ENCODE data around the gene NDUFV3. TPM values are rescaled to one million over a fixed set of nuclear protein-coding genes. Genes with fewer than 3 reads are reported as not detected.
"Not testable (repeated sequence)": the region's sequence is repeated elsewhere in the genome, so short reads cannot be mapped to it uniquely, and the experiment has no call there.

NDUFV3 gene
- polyA plus RNA-seq, 3 donors from 2014 or later: 7.1 to 22.1 (median 9.5) TPM

GRCh38 chr21:42861848-42862400, 31.2 kb upstream of the NDUFV3 start:
- peaks cover under 1 to 23% (median 7%) of the 10 kb centered on the region in 3 donors for H3K36me3 Mint-ChIP-seq
- no peak overlapping the region for H3K27ac Mint-ChIP-seq
- H3K27me3 Mint-ChIP-seq (ENCODE audit: low read depth in 3 of 3): peaks cover 0 to 2% (median 0%) of the 10 kb centered on the region in 3 donors
- no peak for DNase-seq
- H3K9me3 Mint-ChIP-seq: no peaks in the 10 kb centered on the region
- H3K4me3 Mint-ChIP-seq: no peak overlapping the region
- H3K4me1 Mint-ChIP-seq: peaks cover 0 to 5% of the 10 kb centered on the region in 2 donors

DNA sequence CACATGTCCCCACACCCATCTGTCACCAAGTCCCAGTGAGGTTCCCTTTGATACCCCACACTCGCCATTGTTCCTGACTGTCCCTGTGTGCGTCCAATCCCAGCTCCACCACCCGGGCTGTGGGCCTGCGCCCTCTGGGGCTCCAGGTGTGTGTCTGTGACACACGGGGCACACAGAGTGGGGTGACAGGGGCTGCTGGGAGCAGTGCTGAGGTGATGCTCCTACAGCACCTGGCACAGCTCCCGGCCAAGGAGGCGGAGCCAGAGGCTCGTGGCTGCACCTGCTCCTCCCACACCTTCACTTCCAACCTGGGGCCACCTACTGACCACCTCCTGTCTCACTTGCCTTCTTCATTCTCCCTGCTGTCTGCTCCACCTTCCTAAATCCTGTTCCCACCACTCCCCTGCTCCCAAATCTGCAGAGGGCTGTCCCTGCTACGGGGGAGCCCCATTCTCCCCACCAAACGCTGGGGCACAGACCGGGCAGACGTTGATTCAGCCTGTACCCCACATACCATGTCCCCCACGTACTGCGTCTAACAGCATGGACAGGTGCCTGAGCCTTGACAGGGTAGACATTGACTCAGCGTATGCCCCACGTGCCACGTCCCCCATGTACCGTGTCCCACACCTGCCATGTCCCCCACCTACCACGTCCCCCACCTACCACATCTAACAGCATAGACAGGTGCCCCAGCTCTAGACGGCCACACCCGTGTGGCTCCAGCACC, 30.2 kb upstream of the NDUFV3 start:
- H3K27me3 Mint-ChIP-seq (ENCODE audit: low read depth in 3 of 3): peaks cover 0 to 2% (median 0%) of the 10 kb centered on the region in 3 donors
- H3K36me3 Mint-ChIP-seq: peaks cover 0 to 15% (median 7%) of the 10 kb centered on the region in 3 donors
- no peak for DNase-seq
- peaks cover 0 to 5% of the 10 kb centered on the region in 2 donors for H3K4me1 Mint-ChIP-seq
- H3K9me3 Mint-ChIP-seq: no peaks in the 10 kb centered on the region
- no peak overlapping the region for H3K4me3 Mint-ChIP-seq
- no peak overlapping the region for H3K27ac Mint-ChIP-seq

DNA sequence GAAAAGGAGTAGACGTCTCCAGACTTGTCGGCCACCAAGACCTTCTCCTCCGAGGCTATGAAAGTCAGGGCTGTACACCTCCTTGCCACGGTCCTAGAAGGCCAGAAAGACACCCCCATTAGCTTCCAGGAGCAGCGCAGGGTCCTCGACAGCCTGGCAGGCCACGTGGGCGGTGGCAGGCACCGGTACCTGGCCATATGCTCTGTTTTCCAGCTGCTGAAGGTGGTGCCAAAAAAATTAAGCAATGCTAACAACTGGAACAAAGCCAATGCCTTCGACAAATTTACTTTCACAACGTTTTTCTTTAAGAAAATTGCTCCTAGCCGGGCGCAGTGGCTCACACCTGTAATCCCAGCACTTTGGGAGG, 29.6 kb upstream of the NDUFV3 start:
- H3K4me3 Mint-ChIP-seq: no peak overlapping the region
- no peak overlapping the region for H3K27ac Mint-ChIP-seq
- peaks cover 0 to 5% of the 10 kb centered on the region in 2 donors for H3K4me1 Mint-ChIP-seq
- no peaks in the 10 kb centered on the region for H3K9me3 Mint-ChIP-seq
- peaks cover 0 to 2% (median 0%) of the 10 kb centered on the region in 3 donors for H3K27me3 Mint-ChIP-seq (ENCODE audit: low read depth in 3 of 3)
- DNase-seq: no peak
- peaks cover 0 to 15% (median 6%) of the 10 kb centered on the region in 3 donors for H3K36me3 Mint-ChIP-seq

DNA sequence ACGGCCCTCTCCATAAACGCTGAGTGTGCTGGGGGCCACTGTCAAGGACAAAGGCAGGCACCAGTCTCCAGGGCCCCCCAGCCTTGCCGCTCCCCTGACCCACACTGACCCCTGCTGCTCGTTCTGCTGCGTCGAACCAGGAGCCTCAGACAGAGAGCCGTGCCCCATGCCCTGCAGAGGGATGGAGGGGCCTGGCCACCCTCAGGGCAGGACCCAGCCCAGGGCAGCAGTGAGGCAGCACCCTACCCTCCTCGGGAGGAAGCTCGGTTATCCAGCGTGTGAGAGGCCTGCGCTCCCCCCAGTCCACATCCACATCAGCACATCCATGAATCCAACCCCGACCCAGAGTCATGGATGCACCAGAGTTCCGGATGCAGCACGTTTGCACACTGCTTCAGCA, 28.8 kb upstream of the NDUFV3 start:
- peaks cover 0 to 10% (median under 1%) of the 10 kb centered on the region in 3 donors for H3K36me3 Mint-ChIP-seq
- H3K27me3 Mint-ChIP-seq (ENCODE audit: low read depth in 3 of 3): peaks cover 0 to 2% (median 0%) of the 10 kb centered on the region in 3 donors
- H3K27ac Mint-ChIP-seq: no peak overlapping the region
- no peaks in the 10 kb centered on the region for H3K9me3 Mint-ChIP-seq
- no peak for DNase-seq
- H3K4me3 Mint-ChIP-seq: no peak overlapping the region
- peaks cover 0 to 3% of the 10 kb centered on the region in 2 donors for H3K4me1 Mint-ChIP-seq

GRCh38 chr21:42864815-42865775, 28.0 kb upstream of the NDUFV3 start:
- Mint-ChIP-seq H3K9me3 (no peaks in the 10 kb centered on the region), H3K36me3 (peaks cover 0 to 12% (median 3%) of the 10 kb centered on the region in 3 donors), H3K4me3 (no peak overlapping the region), H3K27ac (peak overlapping the region in 1 of 6 donors; percentile 22), H3K4me1 (peaks cover 0 to 3% of the 10 kb centered on the region in 2 donors), H3K27me3 (ENCODE audit: low read depth in 3 of 3) (peaks cover 0 to 2% (median 0%) of the 10 kb centered on the region in 3 donors)
- DNase-seq: no peak

- Mint-ChIP-seq H3K27ac (no peak overlapping the region), H3K36me3 (peaks cover 0 to 12% (median 5%) of the 10 kb centered on the region in 3 donors), H3K27me3 (ENCODE audit: low read depth in 3 of 3) (peaks cover 0 to 2% (median 0%) of the 10 kb centered on the region in 3 donors), H3K4me3 (no peak overlapping the region), H3K4me1 (peaks cover 0 to 2% of the 10 kb centered on the region in 2 donors), H3K9me3 (no peaks in the 10 kb centered on the region)
- no peak for DNase-seq
Measured at GRCh38 chr21:42865776-42866160, 27.3 kb upstream of the NDUFV3 start.

DNA sequence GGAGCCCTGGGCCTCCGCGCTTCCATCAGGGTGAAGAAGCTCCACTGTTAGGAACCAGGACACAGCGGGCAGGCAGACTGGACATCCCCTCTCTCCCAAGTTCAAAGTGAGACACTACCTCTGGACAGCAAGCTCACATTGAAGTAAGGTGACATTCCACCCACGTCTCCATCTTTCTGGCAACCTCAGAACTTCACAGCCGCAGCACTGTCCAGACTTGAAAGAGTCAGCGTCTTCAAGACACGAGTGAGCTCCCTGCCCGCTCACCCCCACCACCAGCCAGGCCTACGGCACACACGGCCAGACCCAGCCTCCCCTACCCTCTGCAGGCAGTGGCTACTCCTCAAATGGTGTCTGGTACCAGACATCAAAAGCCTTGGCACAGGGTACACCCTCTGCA, 24.9 kb upstream of the NDUFV3 start:
- no peak overlapping the region for H3K27ac Mint-ChIP-seq
- peaks cover 7 to 21% (median 10%) of the 10 kb centered on the region in 3 donors for H3K36me3 Mint-ChIP-seq
- H3K4me1 Mint-ChIP-seq: peaks cover 0 to 2% of the 10 kb centered on the region in 2 donors
- no peaks in the 10 kb centered on the region for H3K27me3 Mint-ChIP-seq (ENCODE audit: low read depth in 3 of 3)
- no peak overlapping the region for H3K4me3 Mint-ChIP-seq
- no peaks in the 10 kb centered on the region for H3K9me3 Mint-ChIP-seq
- no peak for DNase-seq

- Mint-ChIP-seq H3K27ac (no peak overlapping the region), H3K27me3 (ENCODE audit: low read depth in 3 of 3) (no peaks in the 10 kb centered on the region)
Measured at GRCh38 chr21:42873096-42873495, 20.0 kb upstream of the NDUFV3 start.

GRCh38 chr21:42875811-42876210, 17.3 kb upstream of the NDUFV3 start:
- peaks cover 8 to 20% (median 18%) of the 10 kb centered on the region in 3 donors for H3K27me3 Mint-ChIP-seq (ENCODE audit: low read depth in 3 of 3)
- not testable (repeated sequence) for H3K4me3 Mint-ChIP-seq, H3K27ac Mint-ChIP-seq, H3K9me3 Mint-ChIP-seq, DNase-seq
- peaks cover 2 to 27% (median 21%) of the 10 kb centered on the region in 3 donors for H3K36me3 Mint-ChIP-seq
- H3K4me1 Mint-ChIP-seq: peaks cover 26 to 27% of the 10 kb centered on the region in 2 donors

More at GRCh38 chr21:42873096-42873495, 20.0 kb upstream of the NDUFV3 start:
- DNase-seq: no peak
- peaks cover 7 to 31% (median 21%) of the 10 kb centered on the region in 3 donors for H3K36me3 Mint-ChIP-seq
- peaks cover 4% of the 10 kb centered on the region in 2 donors for H3K4me1 Mint-ChIP-seq
- no peak overlapping the region for H3K4me3 Mint-ChIP-seq
- H3K9me3 Mint-ChIP-seq: no peaks in the 10 kb centered on the region

GRCh38 chr21:42878678-42878992, 14.5 kb upstream of the NDUFV3 start:
- Mint-ChIP-seq H3K9me3 (no peaks in the 10 kb centered on the region), H3K4me1 (peaks cover 32 to 37% of the 10 kb centered on the region in 2 donors), H3K27ac (peak overlapping the region; percentile 95 to 99 (median 98)), H3K4me3 (peak overlapping the region; percentile 92 to 98 (median 96)), H3K36me3 (peaks cover 0 to 11% (median 7%) of the 10 kb centered on the region in 3 donors), H3K27me3 (ENCODE audit: low read depth in 3 of 3) (peaks cover 8 to 20% (median 19%) of the 10 kb centered on the region in 3 donors)
- DNase-seq: no peak

GRCh38 chr21:42878993-42879787, 13.9 kb upstream of the NDUFV3 start, which contains the start of gene WDR4:
Gene WDR4 (minus strand): TSS chr21:42879539. CDS start chr21:42879495, 44 bp downstream.
- Mint-ChIP-seq H3K9me3 (no peaks in the 10 kb centered on the region), H3K27ac (peak within 1 kb of the TSS; percentile 95 to 99 (median 98)), H3K4me3 (peak within 1 kb of the TSS; percentile 92 to 98 (median 96)), H3K4me1 (peaks cover 32 to 37% of the 10 kb centered on the region in 2 donors), H3K36me3 (peaks cover 0 to 6% (median 6%) of the 10 kb centered on the region in 3 donors), H3K27me3 (ENCODE audit: low read depth in 3 of 3) (peaks cover 8 to 20% (median 19%) of the 10 kb centered on the region in 3 donors)
- peak; percentile 99 for DNase-seq

DNA sequence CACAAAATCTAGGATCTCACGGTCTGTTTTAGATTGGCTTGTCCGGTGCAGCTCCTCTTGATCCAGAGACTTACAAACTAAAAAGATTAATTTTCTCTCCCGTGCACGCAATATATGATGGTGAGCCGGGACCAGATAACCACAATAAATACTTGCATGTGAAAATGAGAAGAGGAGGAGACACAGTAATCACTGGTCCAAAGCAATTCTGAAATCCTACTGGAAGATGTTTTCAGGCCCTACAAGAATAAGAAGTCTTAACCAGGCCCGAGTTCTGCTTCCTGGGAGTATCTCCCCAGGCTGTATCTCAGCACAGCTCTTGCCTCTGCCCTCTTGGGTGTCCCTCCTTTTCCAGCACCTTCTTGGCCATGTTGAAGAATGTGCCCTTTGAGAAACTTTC, 12.8 kb upstream of the NDUFV3 start:
- Mint-ChIP-seq H3K9me3 (no peaks in the 10 kb centered on the region), H3K27ac (peak overlapping the region; percentile 95 to 99 (median 98)), H3K27me3 (ENCODE audit: low read depth in 3 of 3) (peaks cover 8 to 20% (median 19%) of the 10 kb centered on the region in 3 donors), H3K36me3 (no peaks in the 10 kb centered on the region), H3K4me1 (peaks cover 32 to 37% of the 10 kb centered on the region in 2 donors), H3K4me3 (peak overlapping the region; percentile 92 to 98 (median 95))
- DNase-seq: no peak

- Mint-ChIP-seq H3K27me3 (ENCODE audit: low read depth in 3 of 3) (peaks cover 8 to 14% (median 14%) of the 10 kb centered on the region in 3 donors), H3K27ac (no peak overlapping the region), H3K4me1 (peaks cover 21 to 25% of the 10 kb centered on the region in 2 donors), H3K36me3 (no peaks in the 10 kb centered on the region), H3K9me3 (no peaks in the 10 kb centered on the region), H3K4me3 (no peak overlapping the region)
- DNase-seq: no peak
Measured at GRCh38 chr21:42883921-42884320, 9.2 kb upstream of the NDUFV3 start.

All from immature natural killer cell (primary cell).